Upper lobe of left lung (tissue), 6 donors: ENCODE results near the gene MCEMP1. TPM values are rescaled to one million over a fixed set of nuclear protein-coding genes. Genes with fewer than 3 reads are reported as not detected.

Experiments
- ATAC-seq, 2 donors: fragments of 200-7000 bp; cut with Tn5 transposase; one replicate each; pipeline ENCODE4 v1.9.1; 2022; ENCODE audit warnings: mild to moderate bottlenecking in 2 of 2, moderate library complexity in 2 of 2; ENCODE audit not compliant: low FRiP score in 2 of 2
- DNase-seq, 2 donors: peaks; one replicate each; pipeline ENCODE4 v3.0.0-alpha.2; 2019 to 2020
- H3K27ac ChIP-seq, 4 donors: fragments of 200-600 bp; sonication (generic); one replicate each; pipeline ENCODE4 v1.5.1; 2016 to 2019
- H3K27me3 ChIP-seq, 4 donors: fragments of 200-600 bp; sonication (generic); one replicate each; pipeline ENCODE4 v1.5.1; 2017 to 2019
- H3K36me3 ChIP-seq, 4 donors: fragments of 200-600 bp; sonication (generic); one replicate each; pipeline ENCODE4 v1.5.1; 2016 to 2019
- H3K4me1 ChIP-seq, 4 donors: fragments of 200-600 bp; sonication (generic); one replicate each; pipeline ENCODE4 v1.5.1; 2018 to 2019
- H3K4me3 ChIP-seq, 4 donors: fragments of 200-600 bp; sonication (generic); one replicate each; pipeline ENCODE4 v1.5.1; 2017 to 2019; ENCODE audit warnings: mild to moderate bottlenecking in 2 of 4, moderate library complexity in 1 of 4
- H3K9me3 ChIP-seq, 4 donors: fragments of 200-600 bp; sonication (generic); one replicate each; pipeline ENCODE4 v1.5.1; 2018 to 2019
- EP300 ChIP-seq, 4 donors: sonication (generic); formaldehyde crosslinking; IDR thresholded peaks; one replicate each; pipeline ENCODE4 v1.5.1; 2017; ENCODE audit warnings: antibody characterized with exemption in 4 of 4, control low read depth in 2 of 4
- POLR2A ChIP-seq, 4 donors: fragments of 450-650 bp; IDR thresholded peaks; one replicate each; pipeline ENCODE4 v1.5.1; 2016 to 2017; ENCODE audit warnings: antibody characterized with exemption in 4 of 4, mild to moderate bottlenecking in 2 of 4
- POLR2AphosphoS5 ChIP-seq, 2 donors: sonication (generic); formaldehyde crosslinking; IDR thresholded peaks; one replicate each; pipeline ENCODE4 v1.5.1; 2017; ENCODE audit warnings: antibody characterized with exemption in 2 of 2
- WGBS, 2 donors: methylation state at CpG; one replicate each; pipeline ENCODE4 v1.1.5; 2017 to 2018; 5-methylcytosine and 5-hydroxymethylcytosine counted together
- total RNA-seq, 6 donors: library from RNA; depleted of rRNA in 4 of 6; stranded (reverse); fragments of >200 nt in 4 of 6; gene quantifications; one replicate each; pipeline versions ENCODE4 v1.1.0 to v1.2.1, GENCODE V29; 2016 to 2021
- TF ChIP-seq, protein P1 (sequence below), 6 experiments: fragments of 450-650 bp in 4 of 6; fragments of 200-600 bp in 2 of 6; sonication (generic) in 2 of 6; IDR thresholded peaks; one replicate each; pipeline ENCODE4 v1.5.1; 2016 to 2019; ENCODE audit warnings: antibody characterized with exemption in 6 of 6
- donor health status: DM: no; HTN: no; CAD: no; lungs with moderate emphysema.
- donor health status: DM: no; HTN: yes; CAD: no; lungs with severe emphysema.

Gene MCEMP1
- total RNA-seq, 6 donors from 2014 or later = 9.4 to 160 (median 36.6) TPM

GRCh38 chr19:7646426-7646700, 30.5 kb upstream of the MCEMP1 start:
- 67 to 89% methylated on average over 2 to 8 of the region's 8 CpGs for WGBS, 2 donors
- H3K4me1 ChIP-seq = peaks cover 0 to 9% (median 3%) of the 10 kb centered on the region in 4 donors
- no peaks in the 10 kb centered on the region for H3K27me3 ChIP-seq
- peak overlapping the region in 1 of 4 donors; percentile 7 for H3K4me3 ChIP-seq
- H3K27ac ChIP-seq = peak overlapping the region in 2 of 4 donors; percentile 40 to 63
- ATAC-seq = no peak
- no peak for DNase-seq
- no peak for TF ChIP-seq EP300 (IDR thresholded peaks at IDR 0.05)
- H3K36me3 ChIP-seq = peaks cover 0 to 34% (median 19%) of the 10 kb centered on the region in 4 donors
- H3K9me3 ChIP-seq = no peaks in the 10 kb centered on the region

GRCh38 chr19:7647156-7647555, 29.7 kb upstream of the MCEMP1 start:
- H3K27me3 ChIP-seq = no peaks in the 10 kb centered on the region
- no peak for ATAC-seq
- no peak for TF ChIP-seq EP300 (IDR thresholded peaks at IDR 0.05)
- TF ChIP-seq POLR2AphosphoS5 (IDR thresholded peaks at IDR 0.05) = no peak
- TF ChIP-seq POLR2A (IDR thresholded peaks at IDR 0.05) = no peak
- TF ChIP-seq, protein P1, sequence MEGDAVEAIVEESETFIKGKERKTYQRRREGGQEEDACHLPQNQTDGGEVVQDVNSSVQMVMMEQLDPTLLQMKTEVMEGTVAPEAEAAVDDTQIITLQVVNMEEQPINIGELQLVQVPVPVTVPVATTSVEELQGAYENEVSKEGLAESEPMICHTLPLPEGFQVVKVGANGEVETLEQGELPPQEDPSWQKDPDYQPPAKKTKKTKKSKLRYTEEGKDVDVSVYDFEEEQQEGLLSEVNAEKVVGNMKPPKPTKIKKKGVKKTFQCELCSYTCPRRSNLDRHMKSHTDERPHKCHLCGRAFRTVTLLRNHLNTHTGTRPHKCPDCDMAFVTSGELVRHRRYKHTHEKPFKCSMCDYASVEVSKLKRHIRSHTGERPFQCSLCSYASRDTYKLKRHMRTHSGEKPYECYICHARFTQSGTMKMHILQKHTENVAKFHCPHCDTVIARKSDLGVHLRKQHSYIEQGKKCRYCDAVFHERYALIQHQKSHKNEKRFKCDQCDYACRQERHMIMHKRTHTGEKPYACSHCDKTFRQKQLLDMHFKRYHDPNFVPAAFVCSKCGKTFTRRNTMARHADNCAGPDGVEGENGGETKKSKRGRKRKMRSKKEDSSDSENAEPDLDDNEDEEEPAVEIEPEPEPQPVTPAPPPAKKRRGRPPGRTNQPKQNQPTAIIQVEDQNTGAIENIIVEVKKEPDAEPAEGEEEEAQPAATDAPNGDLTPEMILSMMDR (IDR thresholded peaks at IDR 0.05) = no peak
- 95% methylated on average over 23 of the region's 26 CpGs; no CpG with 5 or more reads in 1 of the 2 donors for WGBS, 2 donors
- peak in 1 of 2 donors; percentile 84 for DNase-seq
- H3K36me3 ChIP-seq = peaks cover 0 to 31% (median 17%) of the 10 kb centered on the region in 4 donors
- H3K9me3 ChIP-seq = no peaks in the 10 kb centered on the region
- peaks cover 0 to 16% (median 6%) of the 10 kb centered on the region in 4 donors for H3K4me1 ChIP-seq
- H3K27ac ChIP-seq = no peak overlapping the region
- H3K4me3 ChIP-seq = no peak overlapping the region

DNA sequence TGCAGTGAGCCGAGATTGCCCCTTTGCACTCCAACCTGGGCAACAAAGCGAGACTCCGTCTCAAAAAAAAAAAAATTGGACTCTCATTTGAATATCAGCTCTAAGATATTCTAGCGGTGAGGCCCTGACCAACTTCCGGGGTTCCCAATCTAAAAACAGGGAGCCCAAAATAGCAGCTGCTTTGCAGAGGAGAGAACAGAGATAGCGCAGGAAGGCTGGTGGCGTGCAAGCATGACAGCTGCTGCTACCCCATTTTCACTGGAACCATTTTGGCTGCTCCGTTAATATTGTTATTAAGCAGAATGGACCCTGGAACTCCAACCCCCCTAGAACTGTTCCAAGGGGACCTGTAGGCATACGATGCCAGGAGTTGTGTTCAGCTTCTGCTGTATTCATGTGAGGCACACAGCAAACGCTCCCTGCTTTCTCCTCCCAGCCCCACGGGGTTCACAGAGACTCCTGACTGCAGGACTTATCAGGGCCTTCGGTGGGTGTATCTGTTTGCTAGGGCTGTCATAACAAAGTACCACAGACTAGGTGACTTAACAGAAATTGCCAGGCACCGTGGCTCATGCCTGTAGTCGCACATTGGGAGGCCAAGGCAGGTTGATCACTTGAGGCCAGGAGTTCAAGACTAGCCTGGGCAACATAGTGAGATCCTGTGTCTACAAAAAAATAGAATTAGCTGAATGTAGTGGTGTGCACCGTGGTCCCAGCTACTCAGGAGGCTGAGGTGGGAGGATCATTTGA, 28.4 kb upstream of the MCEMP1 start:
- peaks cover 4 to 22% (median 13%) of the 10 kb centered on the region in 4 donors for H3K4me1 ChIP-seq
- H3K27ac ChIP-seq = no peak overlapping the region
- peaks cover 0 to 23% (median 10%) of the 10 kb centered on the region in 4 donors for H3K36me3 ChIP-seq
- no peak for ATAC-seq
- H3K4me3 ChIP-seq = no peak overlapping the region
- no peak for TF ChIP-seq POLR2AphosphoS5 (IDR thresholded peaks at IDR 0.05)
- TF ChIP-seq EP300 (IDR thresholded peaks at IDR 0.05) = no peak
- no peak for TF ChIP-seq POLR2A (IDR thresholded peaks at IDR 0.05)
- TF ChIP-seq, protein P1 (IDR thresholded peaks at IDR 0.05) = no peak
- WGBS, 2 donors = 85 to 90% methylated on average over 15 of the region's 15 CpGs
- H3K9me3 ChIP-seq = no peaks in the 10 kb centered on the region
- no peak for DNase-seq
- H3K27me3 ChIP-seq = no peaks in the 10 kb centered on the region

DNA sequence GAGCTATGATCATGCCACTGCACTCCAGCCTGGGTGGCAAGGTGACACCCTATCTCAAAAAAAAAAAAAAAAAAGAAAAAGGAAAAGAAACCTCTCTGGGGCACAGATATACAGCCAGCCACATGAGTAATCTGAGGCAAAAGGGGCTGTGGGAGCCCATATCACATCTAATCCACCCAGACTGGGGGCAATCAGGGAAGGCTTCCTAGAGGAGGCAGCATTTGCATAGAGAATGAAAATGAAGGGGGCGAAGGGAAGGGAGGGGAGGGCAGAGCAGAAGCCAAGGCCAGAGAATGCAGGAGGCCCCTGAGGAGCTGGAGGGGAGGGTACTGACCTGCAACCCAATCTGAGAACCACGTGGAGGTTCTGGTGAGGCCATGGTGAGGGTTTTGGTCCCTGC, 26.7 kb upstream of the MCEMP1 start:
- TF ChIP-seq POLR2A (IDR thresholded peaks at IDR 0.05) (no peak), POLR2AphosphoS5 (IDR thresholded peaks at IDR 0.05) (no peak), EP300 (IDR thresholded peaks at IDR 0.05) (no peak)
- TF ChIP-seq, protein P1 (IDR thresholded peaks at IDR 0.05) = no peak
- peaks cover 0 to 15% (median 5%) of the 10 kb centered on the region in 4 donors for H3K36me3 ChIP-seq

GRCh38 chr19:7652061-7652641, 24.7 kb upstream of the MCEMP1 start:
- no peaks in the 10 kb centered on the region for H3K9me3 ChIP-seq
- WGBS, 2 donors = 4% methylated on average over 26 to 28 of the region's 28 CpGs
- H3K36me3 ChIP-seq = peaks cover 0 to 1% (median 0%) of the 10 kb centered on the region in 4 donors
- ATAC-seq = peak; percentile 85 to 89
- peak overlapping the region; percentile 34 to 87 (median 64) for H3K27ac ChIP-seq
- peak overlapping the region in 3 of 4 donors; percentile 7 to 30 (median 18) for H3K4me3 ChIP-seq
- no peaks in the 10 kb centered on the region for H3K27me3 ChIP-seq
- peak; percentile 95 to 98 for DNase-seq
- TF ChIP-seq, protein P1 (IDR thresholded peaks at IDR 0.05) = peak; percentile 94 to 99 (median 96)
- TF ChIP-seq POLR2A (IDR thresholded peaks at IDR 0.05) (peak in 1 of 4 donors; percentile 26), POLR2AphosphoS5 (IDR thresholded peaks at IDR 0.05) (peak; percentile 43 to 66), EP300 (IDR thresholded peaks at IDR 0.05) (peak in 1 of 4 donors; percentile 59)
- peaks cover 4 to 19% (median 12%) of the 10 kb centered on the region in 4 donors for H3K4me1 ChIP-seq

More for the DNA sequence above, 26.7 kb upstream of the MCEMP1 start:
- no peak overlapping the region for H3K27ac ChIP-seq
- no peak for ATAC-seq
- no peaks in the 10 kb centered on the region for H3K9me3 ChIP-seq
- 40 to 64% methylated on average over 2 of the region's 2 CpGs for WGBS, 2 donors
- DNase-seq = no peak
- peaks cover 4 to 21% (median 11%) of the 10 kb centered on the region in 4 donors for H3K4me1 ChIP-seq
- no peaks in the 10 kb centered on the region for H3K27me3 ChIP-seq
- no peak overlapping the region for H3K4me3 ChIP-seq
